Subcutaneous abdominal adipose tissue (tissue), 5 donors: ENCODE measurements around the gene CACNA2D3.
"Not testable (repeated sequence)": the region's sequence is repeated elsewhere in the genome, so short reads cannot be mapped to it uniquely, and the experiment has no call there.

Experiments
- H3K27ac ChIP-seq: one replicate; pipeline ENCODE4 v1.7.0; 2013; ENCODE audit warnings: low read depth, mild to moderate bottlenecking, inconsistent platforms, low read length, moderate library complexity
- H3K27me3 ChIP-seq, 5 donors: one replicate each; pipeline ENCODE4 v1.7.0; 2013; ENCODE audit warnings: low read length in 5 of 5, inconsistent platforms in 1 of 5; ENCODE audit not compliant: control insufficient read depth in 5 of 5, insufficient read depth in 4 of 5
- H3K36me3 ChIP-seq, 5 donors: one replicate each; pipeline ENCODE4 v1.7.0; 2013; ENCODE audit warnings: low read length in 5 of 5; ENCODE audit not compliant: control insufficient read depth in 5 of 5, insufficient read depth in 5 of 5
- H3K4me1 ChIP-seq, 5 donors: one replicate each; pipeline ENCODE4 v1.7.0; 2013; ENCODE audit warnings: low read length in 5 of 5, mild to moderate bottlenecking in 3 of 5, moderate library complexity in 1 of 5; ENCODE audit not compliant: control insufficient read depth in 5 of 5, insufficient read depth in 5 of 5
- H3K4me3 ChIP-seq, 5 donors: one replicate each; pipeline ENCODE4 v1.7.0; 2013; ENCODE audit warnings: low read length in 5 of 5, low read depth in 1 of 5
- H3K9ac ChIP-seq, 5 donors: one replicate each; pipeline ENCODE4 v1.7.0; 2013; ENCODE audit warnings: low read length in 5 of 5, mild to moderate bottlenecking in 4 of 5, moderate library complexity in 3 of 5
- H3K9me3 ChIP-seq, 5 donors: one replicate each; pipeline ENCODE4 v1.7.0; 2013; ENCODE audit warnings: low read length in 5 of 5; ENCODE audit not compliant: control insufficient read depth in 5 of 5
- donor health status: healthy.
- donor health status: healthy.
- donor health status: healthy.
- donor health status: healthy.
- donor health status: healthy.

CACNA2D3 gene

DNA sequence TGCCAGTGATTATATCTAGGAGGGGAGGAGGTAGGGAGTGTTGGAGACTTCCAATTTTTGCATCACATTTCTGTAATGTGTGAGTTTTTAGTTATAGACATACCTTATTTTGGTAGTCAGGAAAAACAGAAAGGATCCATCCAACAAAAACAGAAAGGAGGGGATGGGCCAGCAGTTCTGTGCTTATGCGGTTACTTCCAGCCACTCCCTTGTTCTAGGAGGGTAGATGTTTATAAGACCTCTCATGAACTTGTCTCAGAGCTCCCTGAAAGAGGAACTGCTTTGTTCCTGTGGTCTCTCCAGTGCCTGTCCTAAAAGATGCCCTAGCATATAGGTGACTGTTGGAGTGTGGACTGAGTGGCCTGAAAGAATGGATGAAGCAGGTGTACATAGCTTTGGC is 323.3 kb downstream of the CACNA2D3 start:
- Histone ChIP-seq H3K4me3 (no peak overlapping the region), H3K9ac (no peak overlapping the region), H3K27me3 (no peaks in the 10 kb centered on the region), H3K27ac (no peak overlapping the region), H3K4me1 (no peaks in the 10 kb centered on the region), H3K36me3 (no peaks in the 10 kb centered on the region), H3K9me3 (no peaks in the 10 kb centered on the region)

DNA sequence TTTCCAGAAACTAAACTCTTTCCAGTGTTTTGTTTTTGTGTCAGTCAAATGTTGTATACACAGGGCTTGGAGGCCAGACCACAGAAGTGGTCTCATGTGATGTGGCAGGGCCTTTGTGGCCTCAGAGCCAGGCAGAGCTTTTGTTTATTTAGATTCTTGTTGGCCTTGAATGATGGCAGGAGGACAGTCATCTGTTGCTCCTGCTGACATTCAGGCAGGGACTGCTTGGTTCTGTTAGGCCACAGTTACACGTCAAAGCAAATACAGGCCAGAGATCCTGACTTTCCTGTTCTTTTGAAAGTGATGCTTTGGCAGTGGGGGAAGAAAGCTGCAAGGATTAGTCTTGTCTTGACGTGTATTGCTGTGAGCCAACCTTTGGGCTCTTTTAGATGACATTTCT is 325.1 kb downstream of the CACNA2D3 start:
- no peak overlapping the region for H3K27ac ChIP-seq

DNA sequence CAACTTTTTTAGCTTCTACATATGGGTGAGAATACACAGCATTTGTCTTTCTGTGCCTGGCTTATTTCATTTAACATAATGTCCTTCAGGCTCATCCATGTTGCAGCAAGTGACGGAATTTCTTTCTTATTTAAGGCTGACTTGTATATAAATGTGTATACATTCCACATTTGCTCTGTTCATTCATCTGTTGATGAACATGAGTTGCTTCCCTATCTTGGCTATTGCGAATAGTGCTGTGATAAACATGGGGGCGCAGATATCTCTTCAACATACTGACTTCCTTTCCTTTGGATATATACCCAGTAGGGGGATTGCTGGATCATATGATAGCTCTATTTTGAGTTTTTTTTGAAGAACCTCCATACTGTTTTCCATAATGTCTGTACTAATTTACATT is 332.5 kb downstream of the CACNA2D3 start:
- Histone ChIP-seq H3K4me1 (no peaks in the 10 kb centered on the region), H3K9me3 (peaks cover 0 to 13% (median 11%) of the 10 kb centered on the region in 5 donors), H3K27ac (no peak overlapping the region), H3K4me3 (no peak overlapping the region), H3K36me3 (no peaks in the 10 kb centered on the region), H3K9ac (no peak overlapping the region), H3K27me3 (no peaks in the 10 kb centered on the region)

More for the DNA sequence above, 325.1 kb downstream of the CACNA2D3 start:
- no peak overlapping the region for H3K4me3 ChIP-seq
- no peaks in the 10 kb centered on the region for H3K36me3 ChIP-seq
- no peak overlapping the region for H3K9ac ChIP-seq
- no peaks in the 10 kb centered on the region for H3K9me3 ChIP-seq
- no peaks in the 10 kb centered on the region for H3K27me3 ChIP-seq
- no peaks in the 10 kb centered on the region for H3K4me1 ChIP-seq

- no peaks in the 10 kb centered on the region for H3K27me3 ChIP-seq
Measured at GRCh38 chr3:54458357-54458756, 336.0 kb downstream of the CACNA2D3 start.

DNA sequence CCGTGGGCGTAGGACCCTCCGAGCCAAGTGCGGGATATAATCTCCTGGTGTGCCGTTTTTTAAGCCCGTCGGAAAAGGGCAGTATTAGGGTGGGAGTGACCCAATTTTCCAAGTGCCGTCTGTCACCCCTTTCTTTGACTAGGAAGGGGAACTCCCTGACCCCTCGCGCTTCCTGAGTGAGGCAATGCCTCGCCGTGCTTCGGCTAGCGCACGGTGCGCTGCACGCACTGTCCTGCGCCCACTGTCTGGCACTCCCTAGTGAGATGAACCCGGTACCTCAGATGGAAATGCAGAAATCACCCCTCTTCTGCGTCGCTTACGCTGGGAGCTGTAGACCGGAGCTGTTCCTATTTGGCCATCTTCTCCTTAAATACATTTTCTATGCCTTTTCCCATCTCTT is 342.2 kb downstream of the CACNA2D3 start:
- peaks cover 0 to 16% (median 7%) of the 10 kb centered on the region in 5 donors for H3K9me3 ChIP-seq
- H3K27me3 ChIP-seq, H3K36me3 ChIP-seq, H3K9ac ChIP-seq, H3K4me3 ChIP-seq, H3K4me1 ChIP-seq, H3K27ac ChIP-seq: not testable (repeated sequence)

More at GRCh38 chr3:54458357-54458756, 336.0 kb downstream of the CACNA2D3 start:
- Histone ChIP-seq H3K4me1 (no peaks in the 10 kb centered on the region), H3K27ac (no peak overlapping the region), H3K9ac (no peak overlapping the region), H3K9me3 (peaks cover 0 to 13% (median 11%) of the 10 kb centered on the region in 5 donors), H3K36me3 (no peaks in the 10 kb centered on the region), H3K4me3 (no peak overlapping the region)

GRCh38 chr3:54476891-54477290 is 354.5 kb downstream of the CACNA2D3 start:
- Histone ChIP-seq H3K4me1 (no peaks in the 10 kb centered on the region), H3K9me3 (peaks cover 0 to 21% (median 8%) of the 10 kb centered on the region in 5 donors), H3K9ac (no peak overlapping the region), H3K27me3 (no peaks in the 10 kb centered on the region), H3K4me3 (no peak overlapping the region), H3K36me3 (no peaks in the 10 kb centered on the region), H3K27ac (no peak overlapping the region)

GRCh38 chr3:54481606-54482365 is 359.4 kb downstream of the CACNA2D3 start:
- Histone ChIP-seq H3K36me3 (no peaks in the 10 kb centered on the region), H3K9ac (no peak overlapping the region), H3K9me3 (peaks cover 0 to 3% (median 0%) of the 10 kb centered on the region in 5 donors), H3K27ac (no peak overlapping the region), H3K27me3 (no peaks in the 10 kb centered on the region), H3K4me3 (no peak overlapping the region), H3K4me1 (no peaks in the 10 kb centered on the region)

DNA sequence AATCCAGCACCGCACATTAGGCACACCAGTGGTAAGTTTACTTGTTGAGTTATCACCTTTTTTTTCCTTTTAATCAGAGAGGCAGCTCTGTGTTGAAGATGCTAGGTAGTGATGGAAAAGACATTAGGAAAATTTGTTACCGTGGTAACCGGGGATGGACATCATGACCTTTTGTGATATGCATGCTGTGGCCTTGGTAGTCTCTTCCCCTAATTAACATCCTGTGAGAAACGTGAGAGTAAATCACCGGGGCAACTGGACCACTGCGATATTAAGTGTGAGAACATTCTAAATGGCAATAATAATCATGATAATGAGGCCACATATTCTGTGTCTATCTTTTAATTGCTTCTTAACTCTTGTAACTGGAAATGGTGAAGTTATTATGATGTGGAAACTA is 362.0 kb downstream of the CACNA2D3 start:
- no peaks in the 10 kb centered on the region for H3K9me3 ChIP-seq
- H3K27ac ChIP-seq = no peak overlapping the region
- no peaks in the 10 kb centered on the region for H3K36me3 ChIP-seq
- H3K9ac ChIP-seq = no peak overlapping the region
- no peaks in the 10 kb centered on the region for H3K4me1 ChIP-seq
- no peaks in the 10 kb centered on the region for H3K27me3 ChIP-seq
- no peak overlapping the region for H3K4me3 ChIP-seq

DNA sequence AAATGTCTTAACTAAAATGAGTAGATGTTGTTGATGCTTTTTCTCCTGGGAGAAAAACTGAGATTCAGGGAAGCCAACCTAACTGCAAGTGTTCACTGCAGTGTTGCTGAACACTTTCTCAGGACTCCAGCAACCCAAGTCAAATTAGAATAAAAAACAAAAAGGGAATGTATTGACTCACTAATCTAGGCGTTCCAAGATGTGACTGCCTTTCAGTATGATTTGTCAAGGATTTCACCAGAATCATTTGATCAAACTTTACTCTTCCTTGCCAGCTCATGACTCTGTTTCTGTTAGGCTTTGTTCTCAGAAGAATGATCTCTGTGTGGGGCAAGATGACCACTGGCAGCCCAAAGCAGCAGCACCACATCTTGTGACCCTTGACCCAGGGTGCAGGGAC is 364.0 kb downstream of the CACNA2D3 start:
- Histone ChIP-seq H3K4me1 (no peaks in the 10 kb centered on the region), H3K36me3 (no peaks in the 10 kb centered on the region), H3K9me3 (no peaks in the 10 kb centered on the region), H3K27ac (no peak overlapping the region), H3K27me3 (no peaks in the 10 kb centered on the region), H3K4me3 (no peak overlapping the region), H3K9ac (no peak overlapping the region)

GRCh38 chr3:54488297-54488696 is 365.9 kb downstream of the CACNA2D3 start:
- H3K4me3 ChIP-seq = no peak overlapping the region
- H3K27ac ChIP-seq = no peak overlapping the region
- no peaks in the 10 kb centered on the region for H3K4me1 ChIP-seq
- H3K36me3 ChIP-seq = no peaks in the 10 kb centered on the region
- no peaks in the 10 kb centered on the region for H3K27me3 ChIP-seq
- H3K9ac ChIP-seq = no peak overlapping the region
- H3K9me3 ChIP-seq = no peaks in the 10 kb centered on the region
